HCT116 (cell line): ENCODE measurements around the gene CEMIP2. TPM values are rescaled to one million over a fixed set of nuclear protein-coding genes. Genes with fewer than 3 reads are reported as not detected.

Experiments used
- ATAC-seq: fragments of 200-7000 bp; cut with Tn5 transposase; 2 replicates; pipeline ENCODE4 v1.9.1; 2020; ENCODE audit warnings: mild to moderate bottlenecking, moderate library complexity
- BruUV-seq: library from RNA; stranded (reverse); fragments of 400-500 nt; replicated peaks from 2 replicates; lab custom pipeline; 2021; lab: Mats Ljungman, UMichigan
- CTCF ChIA-PET: fragments of 300-600 bp; sonication (Branson Sonifier 250); formaldehyde crosslinking; loops from one replicate; lab custom pipeline; 2021; ENCODE audit warnings: antibody characterized with exemption; lab: Charles Lee
- POLR2A ChIA-PET: fragments of 300-600, 350-600 bp; sonication (Branson Sonifier 250); formaldehyde crosslinking; loops from one replicate; lab custom pipeline; 2021; ENCODE audit warnings: antibody characterized with exemption; lab: Charles Lee
- RAD21 ChIA-PET, 2 experiments: fragments of 300-600 bp; sonication (Branson Sonifier 250); formaldehyde crosslinking; loops; one replicate each; lab custom pipeline; 2023; ENCODE audit warnings: low total read pairs in 2 of 2; ENCODE audit not compliant: uncharacterized antibody in 2 of 2, unreplicated experiment in 2 of 2, low non-redundant PET in 1 of 2; lab: Charles Lee
- DNase-seq: peaks from one replicate; pipeline ENCODE4 v3.0.0-alpha.2; 2010; ENCODE audit warnings: low read depth, low spot score
- H2AFZ ChIP-seq: fragments of 200-600 bp; shearing (Covaris generic), sonication (generic); 2 replicates; pipeline ENCODE4 v1.6.1; 2017; ENCODE audit warnings: low read depth, mixed run types, mixed read lengths, antibody characterized with exemption, low read length; ENCODE audit not compliant: poor library complexity, severe bottlenecking
- H3K27ac ChIP-seq: 2 replicates; pipeline ENCODE4 v1.5.1; 2012; ENCODE audit warnings: low read depth, low read length
- H3K27me3 ChIP-seq: fragments of 200-600 bp; sonication (generic); 2 replicates; pipeline ENCODE4 v1.6.1; 2016; ENCODE audit warnings: mixed run types, low read length, mixed read lengths; ENCODE audit not compliant: insufficient read depth
- H3K36me3 ChIP-seq, 2 experiments: fragments of 200-500 bp in 1 of 2; fragments of 200-600 bp in 1 of 2; sonication (Bioruptor generic) in 1 of 2; sonication (generic) in 1 of 2; 2 replicates each; pipeline versions ENCODE4 v1.5.1 to v1.6.1; 2014 to 2016; ENCODE audit warnings: low read length in 2 of 2, inconsistent platforms in 1 of 2, mixed read lengths in 1 of 2, mixed run types in 1 of 2; ENCODE audit not compliant: insufficient read depth in 2 of 2, control insufficient read depth in 1 of 2
- H3K4me1 ChIP-seq, 2 experiments: fragments of 200-600 bp in 1 of 2; sonication (generic) in 1 of 2; 2 replicates each; pipeline versions ENCODE4 v1.5.1 to v1.6.1; 2012 to 2017; ENCODE audit warnings: low read length in 2 of 2, inconsistent platforms in 1 of 2, mild to moderate bottlenecking in 1 of 2, mixed read lengths in 1 of 2, mixed run types in 1 of 2, moderate library complexity in 1 of 2; ENCODE audit not compliant: insufficient read depth in 2 of 2, control insufficient read depth in 1 of 2
- H3K4me2 ChIP-seq: fragments of 200-600 bp; sonication (generic); 2 replicates; pipeline ENCODE4 v1.6.1; 2017; ENCODE audit warnings: mixed run types, low read length, mixed read lengths
- H3K4me3 ChIP-seq, 2 experiments: fragments of 200-600 bp in 1 of 2; sonication (generic) in 1 of 2; replicated peaks in 1 of 2; 2 replicates each; pipeline ENCODE4 v1.5.1; 2011 to 2016; ENCODE audit warnings: low read length in 2 of 2, control low read depth in 1 of 2, low read depth in 1 of 2, mild to moderate bottlenecking in 1 of 2, mixed read lengths in 1 of 2, mixed run types in 1 of 2
- H3K79me2 ChIP-seq: fragments of 200-600 bp; sonication (generic); 2 replicates; pipeline ENCODE4 v1.6.1; 2017; ENCODE audit warnings: mild to moderate bottlenecking, mixed run types, low read length, moderate library complexity, mixed read lengths; ENCODE audit not compliant: insufficient read depth
- H3K9ac ChIP-seq: fragments of 200-600 bp; sonication (generic); 2 replicates; pipeline ENCODE4 v1.6.1; 2016; ENCODE audit warnings: low read length, mixed read lengths
- H3K9me2 ChIP-seq: fragments of 200-600 bp; sonication (generic), shearing (Covaris generic); 2 replicates; pipeline ENCODE4 v1.6.1; 2017; ENCODE audit warnings: mixed run types, mild to moderate bottlenecking, moderate library complexity; ENCODE audit not compliant: insufficient read depth
- H3K9me3 ChIP-seq, 2 experiments: fragments of 200-500 bp in 1 of 2; fragments of 200-600 bp in 1 of 2; sonication (Bioruptor generic) in 1 of 2; sonication (generic) in 1 of 2; 2 replicates each; pipeline ENCODE4 v1.6.1; 2014 to 2017; ENCODE audit warnings: low read length in 2 of 2, mixed read lengths in 2 of 2, inconsistent platforms in 1 of 2, low read depth in 1 of 2, mild to moderate bottlenecking in 1 of 2, mixed run types in 1 of 2, moderate library complexity in 1 of 2; ENCODE audit not compliant: control insufficient read depth in 1 of 2, insufficient read depth in 1 of 2
- H4K20me1 ChIP-seq: fragments of 200-600 bp; sonication (generic), shearing (Covaris generic); 2 replicates; pipeline ENCODE4 v1.6.1; 2017; ENCODE audit warnings: mixed run types, mild to moderate bottlenecking, moderate library complexity; ENCODE audit not compliant: insufficient read depth
- CBX3 ChIP-seq: IDR thresholded peaks from 2 replicates; pipeline ENCODE4 v1.6.1; 2012; ENCODE audit warnings: low read depth
- CEBPB ChIP-seq: IDR thresholded peaks from 2 replicates; pipeline ENCODE4 v1.6.1; 2012; ENCODE audit warnings: low read depth
- EGR1 ChIP-seq: IDR thresholded peaks from 2 replicates; pipeline ENCODE4 v1.6.1; 2012; ENCODE audit warnings: low read depth
- EZH2 ChIP-seq: fragments of 200-600 bp; sonication (generic); IDR thresholded peaks from 2 replicates; pipeline ENCODE4 v1.6.1; 2017; ENCODE audit warnings: antibody characterized with exemption, mixed run types
- EZH2phosphoT487 ChIP-seq: fragments of 200-600 bp; IDR thresholded peaks from 2 replicates; pipeline ENCODE4 v1.6.1; 2018; ENCODE audit warnings: antibody characterized with exemption, borderline replicate concordance
- POLR2A ChIP-seq: IDR thresholded peaks from 2 replicates; pipeline ENCODE4 v1.7.0; 2011; ENCODE audit warnings: borderline replicate concordance; ENCODE audit not compliant: insufficient read depth, insufficient read length; ENCODE audit errors: extremely low read depth
- POLR2AphosphoS5 ChIP-seq: IDR thresholded peaks from 2 replicates; pipeline ENCODE4 v1.6.1; 2011; ENCODE audit warnings: mild to moderate bottlenecking, low read depth, low read length, moderate library complexity
- RAD21 ChIP-seq: IDR thresholded peaks from 2 replicates; pipeline ENCODE4 v1.6.1; 2012; ENCODE audit warnings: low read depth, mild to moderate bottlenecking
- SP1 ChIP-seq: IDR thresholded peaks from 2 replicates; pipeline ENCODE4 v1.6.1; 2012; ENCODE audit warnings: low read depth
- SRF ChIP-seq: IDR thresholded peaks from 2 replicates; pipeline ENCODE4 v1.6.1; 2012; ENCODE audit warnings: low read depth
- TCF7L2 ChIP-seq: IDR thresholded peaks from 2 replicates; pipeline ENCODE4 v1.7.0; 2011; ENCODE audit warnings: borderline replicate concordance, inconsistent platforms; ENCODE audit not compliant: insufficient read depth, insufficient read length; ENCODE audit errors: extremely low read depth
- ZFX ChIP-seq: fragments of 450-650 bp; IDR thresholded peaks from 2 replicates; pipeline ENCODE4 v1.6.1; 2017
- ZNF274 ChIP-seq: fragments of 200-500 bp; sonication (Bioruptor generic); IDR thresholded peaks from 2 replicates; pipeline ENCODE4 v1.6.1; 2014; ENCODE audit warnings: mild to moderate bottlenecking, low read depth, low read length, inconsistent platforms
- intact Hi-C: fragments of 100-400 bp; cut with micrococcal nuclease; formaldehyde crosslinking; loops from 2 replicates; pipeline ENCODE4 v1.10.0; 2022
- total RNA-seq: library from RNA; stranded (reverse); gene quantifications from one replicate; pipeline ENCODE4 v1.2.1, GENCODE V29; 2021; ENCODE audit not compliant: unreplicated experiment
- TF ChIP-seq, protein P1 (sequence below): IDR thresholded peaks from 2 replicates; pipeline ENCODE4 v1.6.1; 2012
- TF ChIP-seq, protein P2 (sequence below): IDR thresholded peaks from 2 replicates; pipeline ENCODE4 v1.6.1; 2011; ENCODE audit warnings: mild to moderate bottlenecking, low read length, moderate library complexity; ENCODE audit not compliant: insufficient replicate concordance; ENCODE audit errors: extremely low read depth
- TF ChIP-seq, protein P3 (sequence below): IDR thresholded peaks from 2 replicates; pipeline ENCODE4 v1.6.1; 2012; ENCODE audit warnings: low read depth
- TF ChIP-seq, protein P4 (sequence below), 3 experiments: fragments of 200-600 bp in 1 of 3; sonication (generic) in 1 of 3; IDR thresholded peaks in 2 of 3; conservative IDR thresholded peaks in 1 of 3; 2 replicates each; pipeline ENCODE4 v1.5.1; 2012 to 2017; ENCODE audit warnings: low read depth in 2 of 3, low read length in 2 of 3, antibody characterized with exemption in 1 of 3, borderline replicate concordance in 1 of 3, control low read depth in 1 of 3, mild to moderate bottlenecking in 1 of 3, mixed read lengths in 1 of 3, mixed run types in 1 of 3, moderate library complexity in 1 of 3; ENCODE audit not compliant: insufficient read depth in 1 of 3
- TF ChIP-seq, protein P5 (sequence below): IDR thresholded peaks from 2 replicates; pipeline ENCODE4 v1.6.1; 2012

CEMIP2 gene
- total RNA-seq, 1 experiment from 2014 or later, result 14.3 TPM

DNA sequence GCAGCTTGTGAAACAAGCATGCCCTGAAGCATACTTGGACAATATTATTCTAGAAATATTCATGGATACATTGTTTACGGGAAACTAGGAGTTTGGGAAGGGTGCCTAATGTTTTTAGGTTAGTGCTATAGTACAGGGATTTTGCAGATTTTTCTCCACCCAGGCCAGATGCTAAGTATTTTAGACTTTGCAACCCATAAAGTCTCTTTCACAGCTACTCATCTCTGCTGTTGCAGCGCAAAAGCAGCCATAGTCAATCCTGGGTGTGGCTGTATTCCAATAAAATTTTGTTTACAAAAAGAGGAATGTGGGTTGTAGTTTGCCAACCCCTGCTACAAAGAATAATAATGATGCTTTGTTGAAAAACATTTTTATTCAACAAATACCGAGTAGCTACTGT lies 106.2 kb downstream of the CEMIP2 start:
- Histone ChIP-seq H2AFZ (no peak overlapping the region), H3K9ac (no peak overlapping the region), H3K4me2 (no peak overlapping the region), H3K79me2 (no peaks in the 10 kb centered on the region), H3K27me3 (no peaks in the 10 kb centered on the region), H3K4me3 (no peak overlapping the region), H4K20me1 (no peaks in the 10 kb centered on the region), H3K9me2 (no peaks in the 10 kb centered on the region), H3K9me3 (no peaks in the 10 kb centered on the region), H3K27ac (no peak overlapping the region), H3K4me1 (no peaks in the 10 kb centered on the region), H3K36me3 (no peaks in the 10 kb centered on the region)
- TF ChIP-seq POLR2AphosphoS5, result no peak
- TF ChIP-seq, protein P1, sequence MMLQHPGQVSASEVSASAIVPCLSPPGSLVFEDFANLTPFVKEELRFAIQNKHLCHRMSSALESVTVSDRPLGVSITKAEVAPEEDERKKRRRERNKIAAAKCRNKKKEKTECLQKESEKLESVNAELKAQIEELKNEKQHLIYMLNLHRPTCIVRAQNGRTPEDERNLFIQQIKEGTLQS, result no peak
- no peak for TF ChIP-seq CEBPB
- TF ChIP-seq, protein P2, sequence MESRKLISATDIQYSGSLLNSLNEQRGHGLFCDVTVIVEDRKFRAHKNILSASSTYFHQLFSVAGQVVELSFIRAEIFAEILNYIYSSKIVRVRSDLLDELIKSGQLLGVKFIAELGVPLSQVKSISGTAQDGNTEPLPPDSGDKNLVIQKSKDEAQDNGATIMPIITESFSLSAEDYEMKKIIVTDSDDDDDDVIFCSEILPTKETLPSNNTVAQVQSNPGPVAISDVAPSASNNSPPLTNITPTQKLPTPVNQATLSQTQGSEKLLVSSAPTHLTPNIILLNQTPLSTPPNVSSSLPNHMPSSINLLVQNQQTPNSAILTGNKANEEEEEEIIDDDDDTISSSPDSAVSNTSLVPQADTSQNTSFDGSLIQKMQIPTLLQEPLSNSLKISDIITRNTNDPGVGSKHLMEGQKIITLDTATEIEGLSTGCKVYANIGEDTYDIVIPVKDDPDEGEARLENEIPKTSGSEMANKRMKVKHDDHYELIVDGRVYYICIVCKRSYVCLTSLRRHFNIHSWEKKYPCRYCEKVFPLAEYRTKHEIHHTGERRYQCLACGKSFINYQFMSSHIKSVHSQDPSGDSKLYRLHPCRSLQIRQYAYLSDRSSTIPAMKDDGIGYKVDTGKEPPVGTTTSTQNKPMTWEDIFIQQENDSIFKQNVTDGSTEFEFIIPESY, result no peak
- TF ChIP-seq SP1, result no peak
- no peak for TF ChIP-seq EZH2phosphoT487
- no peak for TF ChIP-seq EGR1
- TF ChIP-seq, protein P3, sequence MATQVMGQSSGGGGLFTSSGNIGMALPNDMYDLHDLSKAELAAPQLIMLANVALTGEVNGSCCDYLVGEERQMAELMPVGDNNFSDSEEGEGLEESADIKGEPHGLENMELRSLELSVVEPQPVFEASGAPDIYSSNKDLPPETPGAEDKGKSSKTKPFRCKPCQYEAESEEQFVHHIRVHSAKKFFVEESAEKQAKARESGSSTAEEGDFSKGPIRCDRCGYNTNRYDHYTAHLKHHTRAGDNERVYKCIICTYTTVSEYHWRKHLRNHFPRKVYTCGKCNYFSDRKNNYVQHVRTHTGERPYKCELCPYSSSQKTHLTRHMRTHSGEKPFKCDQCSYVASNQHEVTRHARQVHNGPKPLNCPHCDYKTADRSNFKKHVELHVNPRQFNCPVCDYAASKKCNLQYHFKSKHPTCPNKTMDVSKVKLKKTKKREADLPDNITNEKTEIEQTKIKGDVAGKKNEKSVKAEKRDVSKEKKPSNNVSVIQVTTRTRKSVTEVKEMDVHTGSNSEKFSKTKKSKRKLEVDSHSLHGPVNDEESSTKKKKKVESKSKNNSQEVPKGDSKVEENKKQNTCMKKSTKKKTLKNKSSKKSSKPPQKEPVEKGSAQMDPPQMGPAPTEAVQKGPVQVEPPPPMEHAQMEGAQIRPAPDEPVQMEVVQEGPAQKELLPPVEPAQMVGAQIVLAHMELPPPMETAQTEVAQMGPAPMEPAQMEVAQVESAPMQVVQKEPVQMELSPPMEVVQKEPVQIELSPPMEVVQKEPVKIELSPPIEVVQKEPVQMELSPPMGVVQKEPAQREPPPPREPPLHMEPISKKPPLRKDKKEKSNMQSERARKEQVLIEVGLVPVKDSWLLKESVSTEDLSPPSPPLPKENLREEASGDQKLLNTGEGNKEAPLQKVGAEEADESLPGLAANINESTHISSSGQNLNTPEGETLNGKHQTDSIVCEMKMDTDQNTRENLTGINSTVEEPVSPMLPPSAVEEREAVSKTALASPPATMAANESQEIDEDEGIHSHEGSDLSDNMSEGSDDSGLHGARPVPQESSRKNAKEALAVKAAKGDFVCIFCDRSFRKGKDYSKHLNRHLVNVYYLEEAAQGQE, result no peak
- TF ChIP-seq, protein P4, sequence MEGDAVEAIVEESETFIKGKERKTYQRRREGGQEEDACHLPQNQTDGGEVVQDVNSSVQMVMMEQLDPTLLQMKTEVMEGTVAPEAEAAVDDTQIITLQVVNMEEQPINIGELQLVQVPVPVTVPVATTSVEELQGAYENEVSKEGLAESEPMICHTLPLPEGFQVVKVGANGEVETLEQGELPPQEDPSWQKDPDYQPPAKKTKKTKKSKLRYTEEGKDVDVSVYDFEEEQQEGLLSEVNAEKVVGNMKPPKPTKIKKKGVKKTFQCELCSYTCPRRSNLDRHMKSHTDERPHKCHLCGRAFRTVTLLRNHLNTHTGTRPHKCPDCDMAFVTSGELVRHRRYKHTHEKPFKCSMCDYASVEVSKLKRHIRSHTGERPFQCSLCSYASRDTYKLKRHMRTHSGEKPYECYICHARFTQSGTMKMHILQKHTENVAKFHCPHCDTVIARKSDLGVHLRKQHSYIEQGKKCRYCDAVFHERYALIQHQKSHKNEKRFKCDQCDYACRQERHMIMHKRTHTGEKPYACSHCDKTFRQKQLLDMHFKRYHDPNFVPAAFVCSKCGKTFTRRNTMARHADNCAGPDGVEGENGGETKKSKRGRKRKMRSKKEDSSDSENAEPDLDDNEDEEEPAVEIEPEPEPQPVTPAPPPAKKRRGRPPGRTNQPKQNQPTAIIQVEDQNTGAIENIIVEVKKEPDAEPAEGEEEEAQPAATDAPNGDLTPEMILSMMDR (IDR thresholded peaks at IDR 0.05 in 2 of 3, conservative IDR thresholded peaks at IDR 0.05 in 1 of 3; ENCODE audit: borderline replicate concordance in 1 of 3, insufficient read depth in 1 of 3, low read depth in 2 of 3, low read length in 2 of 3), result no peak
- no peak for TF ChIP-seq RAD21
- TF ChIP-seq POLR2A, result no peak
- no peak for TF ChIP-seq ZFX
- TF ChIP-seq SRF, result no peak
- no peak for TF ChIP-seq ZNF274
- no peak for TF ChIP-seq CBX3
- TF ChIP-seq TCF7L2, result no peak
- no peak for TF ChIP-seq EZH2
- TF ChIP-seq, protein P5, sequence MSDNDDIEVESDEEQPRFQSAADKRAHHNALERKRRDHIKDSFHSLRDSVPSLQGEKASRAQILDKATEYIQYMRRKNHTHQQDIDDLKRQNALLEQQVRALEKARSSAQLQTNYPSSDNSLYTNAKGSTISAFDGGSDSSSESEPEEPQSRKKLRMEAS, result no peak
- ChIA-PET CTCF (no interaction called here), POLR2A (no interaction called here), RAD21 (no interaction called here)
- no peak for DNase-seq
- no TSS peak for BruUV-seq
- intact Hi-C loops, result no loop called here
- no peak for ATAC-seq
